IMR-90 (cell line): Measurements from ENCODE around the gene IL5RA.

Experiments
- BHLHE40 ChIP-seq: fragments of 150-350 bp; IDR thresholded peaks from 2 replicates; pipeline ENCODE4 v1.6.1; 2016; ENCODE audit warnings: mild to moderate bottlenecking, low read depth, low read length
- CEBPB ChIP-seq: IDR thresholded peaks from 2 replicates; pipeline ENCODE4 v1.6.1; 2012; ENCODE audit warnings: low read depth, low read length, improper control_type of control experiment
- CHD1 ChIP-seq: IDR thresholded peaks from 2 replicates; pipeline ENCODE4 v1.6.1; 2012; ENCODE audit warnings: low read depth, low read length, improper control_type of control experiment
- FOS ChIP-seq: fragments of 150-350 bp; IDR thresholded peaks from 2 replicates; pipeline ENCODE4 v1.6.1; 2016; ENCODE audit warnings: low read depth, low read length
- MAFK ChIP-seq: IDR thresholded peaks from 2 replicates; pipeline ENCODE4 v1.6.1; 2012; ENCODE audit warnings: low read depth, low read length, improper control_type of control experiment
- MAZ ChIP-seq: IDR thresholded peaks from 2 replicates; pipeline ENCODE4 v1.6.1; 2012; ENCODE audit warnings: low read depth, mild to moderate bottlenecking, low read length, improper control_type of control experiment, moderate library complexity, borderline replicate concordance
- MXI1 ChIP-seq: IDR thresholded peaks from 2 replicates; pipeline ENCODE4 v1.6.1; 2012; ENCODE audit warnings: low read depth, mild to moderate bottlenecking, low read length, moderate library complexity, borderline replicate concordance
- NFE2L2 ChIP-seq: fragments of 150-350 bp; IDR thresholded peaks from 2 replicates; pipeline ENCODE4 v1.6.1; 2016; ENCODE audit warnings: low read depth, mild to moderate bottlenecking, low read length
- POLR2A ChIP-seq: IDR thresholded peaks from 2 replicates; pipeline ENCODE4 v1.6.1; 2012; ENCODE audit warnings: mild to moderate bottlenecking, low read depth, low read length
- RAD21 ChIP-seq: IDR thresholded peaks from 2 replicates; pipeline ENCODE4 v1.6.1; 2012; ENCODE audit warnings: low read length, improper control_type of control experiment
- RCOR1 ChIP-seq: IDR thresholded peaks from 2 replicates; pipeline ENCODE4 v1.6.1; 2012; ENCODE audit warnings: mild to moderate bottlenecking, low read length, improper control_type of control experiment; ENCODE audit not compliant: insufficient replicate concordance
- RFX5 ChIP-seq: IDR thresholded peaks from 2 replicates; pipeline ENCODE4 v1.8.0; 2012; ENCODE audit warnings: low read depth, mild to moderate bottlenecking, low read length, moderate library complexity
- SMC3 ChIP-seq: fragments of 150-350 bp; IDR thresholded peaks from 2 replicates; pipeline ENCODE4 v1.6.1; 2016; ENCODE audit warnings: low read depth, mild to moderate bottlenecking, antibody characterized with exemption, low read length, moderate library complexity
- TF ChIP-seq, protein P1 (sequence below): conservative IDR thresholded peaks from 2 replicates; pipeline ENCODE4 v1.5.1; 2012; ENCODE audit warnings: mild to moderate bottlenecking, low read depth, low read length, improper control_type of control experiment

DNA sequence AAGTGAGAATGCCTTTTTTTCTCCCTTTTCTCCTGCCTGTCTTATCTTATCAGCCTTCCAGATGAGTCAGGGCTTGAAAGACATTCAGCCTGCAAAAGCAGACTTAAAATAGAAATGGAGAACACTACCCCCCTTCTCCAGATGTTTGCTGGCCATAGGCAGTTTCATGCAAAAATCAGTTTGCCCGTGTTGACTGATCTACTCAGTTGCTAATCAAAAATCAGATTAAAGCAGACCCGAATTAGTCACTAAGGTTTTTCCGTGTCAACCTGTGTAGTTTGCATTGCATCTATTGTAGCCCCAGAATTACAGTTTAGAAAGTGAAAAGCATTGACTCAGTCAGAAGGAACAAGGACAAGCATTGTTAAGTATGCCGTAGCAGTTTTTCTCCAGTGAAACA lies 56.2 kb downstream of the IL5RA start:
- TF ChIP-seq, protein P1, sequence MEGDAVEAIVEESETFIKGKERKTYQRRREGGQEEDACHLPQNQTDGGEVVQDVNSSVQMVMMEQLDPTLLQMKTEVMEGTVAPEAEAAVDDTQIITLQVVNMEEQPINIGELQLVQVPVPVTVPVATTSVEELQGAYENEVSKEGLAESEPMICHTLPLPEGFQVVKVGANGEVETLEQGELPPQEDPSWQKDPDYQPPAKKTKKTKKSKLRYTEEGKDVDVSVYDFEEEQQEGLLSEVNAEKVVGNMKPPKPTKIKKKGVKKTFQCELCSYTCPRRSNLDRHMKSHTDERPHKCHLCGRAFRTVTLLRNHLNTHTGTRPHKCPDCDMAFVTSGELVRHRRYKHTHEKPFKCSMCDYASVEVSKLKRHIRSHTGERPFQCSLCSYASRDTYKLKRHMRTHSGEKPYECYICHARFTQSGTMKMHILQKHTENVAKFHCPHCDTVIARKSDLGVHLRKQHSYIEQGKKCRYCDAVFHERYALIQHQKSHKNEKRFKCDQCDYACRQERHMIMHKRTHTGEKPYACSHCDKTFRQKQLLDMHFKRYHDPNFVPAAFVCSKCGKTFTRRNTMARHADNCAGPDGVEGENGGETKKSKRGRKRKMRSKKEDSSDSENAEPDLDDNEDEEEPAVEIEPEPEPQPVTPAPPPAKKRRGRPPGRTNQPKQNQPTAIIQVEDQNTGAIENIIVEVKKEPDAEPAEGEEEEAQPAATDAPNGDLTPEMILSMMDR = no peak
- TF ChIP-seq RCOR1 (no peak), MAZ (no peak), CEBPB (no peak), POLR2A (no peak), SMC3 (no peak), RFX5 (no peak), MXI1 (no peak), CHD1 (no peak), BHLHE40 (no peak), MAFK (no peak), RAD21 (no peak), NFE2L2 (no peak), FOS (no peak)
